T1000 (cell line): ENCODE data around the gene CAND2.
A peak's percentile ranks its signal among the peaks of the same experiment; 100 is the strongest.

Source experiments
- DNase-seq: peaks from one replicate; lab custom pipeline; 2025; ENCODE audit warnings: mixed read lengths; lab: John Stamatoyannopoulos, UW

CAND2 gene

DNA sequence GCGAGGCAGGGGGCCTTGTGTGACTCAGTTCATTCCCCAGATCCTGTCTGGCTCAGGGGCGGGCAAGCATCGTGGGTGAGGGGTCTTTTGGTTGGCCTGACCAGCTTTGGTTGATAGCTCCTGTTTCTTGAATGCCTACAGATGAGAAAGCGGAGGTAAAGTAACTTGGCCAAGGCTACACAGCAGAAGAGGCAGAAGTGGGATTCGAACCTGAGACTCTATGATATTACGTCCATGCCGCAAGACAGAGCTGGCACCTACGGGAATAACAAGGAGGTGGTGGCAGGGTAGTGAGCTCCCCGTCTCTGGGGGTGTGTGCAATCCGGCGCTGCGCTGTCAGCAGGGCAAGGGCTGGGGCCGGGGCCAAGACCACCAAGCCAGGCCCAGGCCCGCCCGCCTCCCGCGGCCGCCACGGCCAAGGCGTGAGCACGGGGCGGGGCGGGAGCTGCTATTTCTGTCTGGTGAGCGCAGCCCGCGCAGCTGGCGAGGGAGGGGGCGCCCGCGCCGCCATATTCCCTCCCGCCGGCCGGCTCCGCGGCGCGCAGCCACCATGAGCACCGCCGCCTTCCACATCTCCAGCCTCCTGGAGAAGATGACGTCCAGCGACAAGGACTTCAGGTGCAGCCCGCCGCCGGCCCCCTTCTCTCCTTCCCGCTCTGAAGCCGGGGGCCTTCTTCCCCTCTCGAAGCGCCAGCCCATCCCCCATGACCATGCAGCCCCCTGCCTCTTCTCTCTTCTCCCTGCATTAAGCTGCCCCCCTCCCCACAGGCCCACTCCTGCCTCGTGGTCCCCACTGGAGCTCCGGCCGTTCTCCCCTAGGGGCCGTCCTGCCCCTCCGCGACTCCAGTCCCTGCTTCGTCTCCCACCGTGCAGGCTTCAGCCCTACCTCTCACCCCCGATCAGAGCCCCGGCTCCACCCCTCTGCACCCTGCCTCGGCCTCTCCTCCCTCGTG is at the start of gene CAND2:
TSS of gene CAND2 (plus strand) at position 510 of the 953 bp plus-strand sequence. CDS start at position 551, 41 bp downstream.
- no peak for DNase-seq

DNA sequence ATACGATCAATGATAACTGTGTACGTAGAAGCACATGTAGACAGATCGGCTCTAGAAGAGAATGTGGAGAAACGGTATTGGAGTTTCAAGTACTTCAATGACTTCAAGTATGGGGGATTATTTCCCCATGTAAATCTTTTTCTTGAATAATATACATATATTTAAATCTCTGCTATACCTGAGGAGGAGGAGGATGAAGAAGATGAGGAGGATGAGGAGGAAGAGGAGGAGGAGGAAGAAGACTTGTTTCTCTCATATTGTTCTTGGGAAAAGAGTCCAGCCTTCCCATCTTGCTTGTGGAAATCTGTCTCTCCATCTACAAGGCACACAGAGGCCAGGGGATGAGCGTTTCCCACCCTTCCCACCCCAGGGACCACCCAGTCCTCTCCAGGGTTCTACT is 48.0 kb upstream of the CAND2 start:
- no peak for DNase-seq

- DNase-seq, result peak; percentile 39
Measured at GRCh38 chr3:12750223-12750622, 46.3 kb upstream of the CAND2 start.

GRCh38 chr3:12750658-12751071 is 45.8 kb upstream of the CAND2 start:
- DNase-seq, result peak; percentile 37

- DNase-seq, result no peak
Measured at GRCh38 chr3:12751571-12751970, 44.9 kb upstream of the CAND2 start.

DNA sequence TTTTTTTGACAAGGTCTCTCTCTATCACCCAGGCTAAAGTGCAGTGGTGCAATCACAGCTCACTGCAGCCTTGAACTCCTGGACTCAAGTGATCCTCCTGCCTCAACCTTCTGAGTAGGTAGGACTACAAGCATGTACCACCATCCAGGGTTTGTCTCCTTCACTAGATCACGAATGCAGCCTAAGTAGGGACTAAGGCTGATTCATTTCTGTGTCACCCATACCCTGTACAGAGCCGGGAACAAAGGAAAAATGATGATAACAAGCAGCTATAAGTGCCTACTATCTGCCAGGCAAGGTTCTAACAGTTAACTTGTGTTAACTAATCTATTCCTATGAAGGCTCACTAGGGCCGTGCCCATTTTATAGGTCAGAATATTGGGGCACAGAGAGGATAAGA is 44.4 kb upstream of the CAND2 start:
- no peak for DNase-seq

- no peak for DNase-seq
Measured at GRCh38 chr3:12752809-12753208, 43.7 kb upstream of the CAND2 start.

DNA sequence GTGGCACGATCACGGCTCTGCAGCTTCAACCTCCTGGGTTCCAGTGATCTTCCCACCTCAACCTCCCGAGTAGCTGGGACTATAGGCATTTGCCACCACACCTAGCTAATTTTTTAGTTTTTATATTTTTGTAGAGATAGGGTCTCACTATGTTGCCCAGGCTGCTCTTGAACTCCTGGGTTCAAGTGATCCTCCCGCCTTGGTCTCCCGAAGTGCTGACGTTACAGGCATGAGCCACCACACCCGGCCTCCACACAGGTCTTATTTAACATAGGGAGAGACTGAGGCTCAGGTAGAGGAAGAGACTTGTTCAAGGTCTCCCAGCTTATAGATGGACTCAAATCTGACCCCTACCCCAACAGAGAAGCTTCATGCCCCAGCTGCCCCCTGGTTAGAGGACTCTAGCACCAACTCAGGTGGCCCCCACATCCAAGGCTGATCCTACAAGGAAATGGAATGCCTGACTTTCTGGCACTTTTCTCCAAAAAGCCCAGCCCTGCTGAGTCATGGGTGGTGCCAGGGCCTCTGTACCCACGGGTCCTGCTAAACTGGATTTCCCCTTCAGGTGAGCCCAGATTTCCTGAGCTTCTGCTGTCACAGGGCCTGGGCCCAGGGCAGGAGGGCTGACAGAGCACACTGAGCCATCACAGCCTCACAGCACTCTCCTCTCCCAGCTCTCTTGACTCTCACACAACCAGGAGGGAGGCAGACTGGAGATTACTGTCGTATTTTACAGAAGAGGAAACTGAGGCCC is 43.0 kb upstream of the CAND2 start:
- DNase-seq, result no peak

- DNase-seq, result no peak
Measured at GRCh38 chr3:12754313-12754712, 42.2 kb upstream of the CAND2 start.

DNA sequence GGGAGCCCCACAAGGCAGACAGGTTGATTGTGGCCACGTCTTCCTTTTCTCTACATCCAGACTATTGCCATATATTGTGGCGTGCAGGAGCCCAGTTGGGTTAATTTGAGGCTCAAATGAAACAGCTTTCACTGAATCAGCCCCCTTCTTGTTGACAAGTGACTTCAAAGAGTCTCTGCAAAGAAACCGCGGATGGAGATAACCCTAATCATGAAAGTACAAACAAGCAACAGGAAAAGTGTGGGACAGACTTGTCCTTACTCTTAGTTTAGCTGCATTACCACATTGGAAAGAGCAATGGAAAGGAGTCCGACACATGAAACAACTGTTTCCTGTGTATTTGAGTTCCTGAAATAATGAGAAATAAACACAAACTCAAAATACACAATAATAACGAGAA is 40.7 kb upstream of the CAND2 start:
- DNase-seq, result no peak

DNA sequence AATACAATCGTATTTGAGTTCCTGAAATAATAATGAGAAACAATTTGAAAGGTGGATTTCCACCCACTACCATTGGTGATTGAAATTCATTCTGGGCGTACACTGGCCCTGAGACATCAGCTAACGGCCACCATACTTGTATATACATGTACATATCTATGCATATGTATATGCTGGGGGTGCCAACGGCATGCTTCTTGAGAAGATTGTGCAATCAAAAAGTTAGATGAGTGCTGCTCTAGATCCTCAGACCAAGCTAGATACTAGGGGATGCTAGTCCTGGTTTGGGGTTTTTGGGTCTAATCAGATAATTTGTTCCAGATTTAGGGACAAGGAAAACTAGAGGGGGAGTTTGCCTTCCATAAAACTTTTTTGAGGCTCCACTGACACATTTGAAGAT is 40.3 kb upstream of the CAND2 start:
- no peak for DNase-seq

- DNase-seq, result no peak
Measured at GRCh38 chr3:12756635-12757034, 39.8 kb upstream of the CAND2 start.

DNA sequence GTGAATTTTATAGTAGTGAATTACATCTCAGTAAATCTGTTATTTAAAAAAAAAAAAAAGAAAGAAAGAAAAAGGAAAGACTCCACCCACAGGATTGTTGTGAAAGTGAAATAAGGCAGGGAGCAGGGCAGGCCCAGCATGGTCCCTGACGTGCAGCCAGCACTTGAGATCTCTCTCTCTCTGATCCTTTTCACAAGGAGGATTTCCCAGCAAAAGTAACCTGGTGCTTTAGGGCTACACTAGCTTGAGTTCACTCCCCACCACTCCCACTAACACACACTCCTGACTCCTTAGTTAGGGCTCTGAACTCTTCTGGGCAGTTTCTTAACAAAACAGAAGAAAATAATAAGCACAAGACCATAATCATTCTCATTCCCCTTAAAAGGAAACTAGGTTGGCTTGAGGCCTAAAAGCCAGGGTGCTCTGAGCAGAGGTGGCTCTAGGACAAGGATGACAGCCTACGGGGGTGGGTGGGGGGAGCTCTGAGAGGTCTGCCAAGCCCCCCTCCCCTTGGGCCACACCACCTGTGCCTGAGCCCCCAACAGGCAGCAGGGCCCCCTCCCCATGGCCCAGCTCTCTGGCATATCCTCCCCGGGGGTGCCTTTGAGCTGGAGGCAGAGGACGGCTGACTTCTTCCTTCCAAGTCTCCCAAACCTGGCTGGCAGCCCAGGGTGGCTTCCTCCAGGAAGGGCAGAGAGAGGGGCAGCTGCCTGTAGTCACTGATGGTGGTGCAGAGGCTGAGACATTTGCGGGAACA is 38.3 kb upstream of the CAND2 start:
- DNase-seq, result no peak

- peak; percentile 43 for DNase-seq
Measured at GRCh38 chr3:12759097-12759679, 37.3 kb upstream of the CAND2 start, which contains the start of gene TMEM40. TMEM40 (minus strand) TSS chr3:12759259; CDS start chr3:12749832, 9,427 bp downstream.

GRCh38 chr3:12759693-12760565 is 36.6 kb upstream of the CAND2 start:
- DNase-seq, result no peak

DNA sequence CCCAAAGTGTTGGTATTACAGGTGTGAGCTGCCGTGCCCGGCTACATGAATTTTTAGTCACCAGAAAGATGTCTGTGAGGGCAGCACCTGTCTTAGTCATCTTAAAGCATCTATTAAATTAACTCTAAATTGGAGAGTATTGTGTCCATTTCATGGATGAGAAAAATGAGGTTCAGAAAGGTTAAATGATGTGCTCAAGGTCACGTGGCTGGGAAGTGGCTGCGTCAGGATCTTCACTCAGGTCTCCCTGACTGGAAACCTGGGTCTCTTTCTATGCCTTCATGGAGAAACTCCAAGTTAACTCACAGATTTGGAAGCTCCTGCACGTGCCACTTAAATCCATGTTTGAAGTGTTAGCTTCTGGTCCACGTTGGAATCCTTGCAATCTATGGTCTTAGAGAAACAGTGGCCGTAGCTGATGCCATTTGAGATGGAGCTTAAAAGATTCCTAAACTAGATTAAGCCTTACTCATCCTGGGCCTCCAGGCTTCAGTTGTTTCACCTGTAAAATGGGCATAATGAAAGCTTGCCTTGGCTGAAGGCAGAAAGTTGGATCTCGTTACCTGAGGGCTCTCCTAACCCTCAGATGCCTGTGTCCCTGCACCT is 32.2 kb upstream of the CAND2 start:
- no peak for DNase-seq

GRCh38 chr3:12766541-12766940 is 29.9 kb upstream of the CAND2 start:
- no peak for DNase-seq

DNA sequence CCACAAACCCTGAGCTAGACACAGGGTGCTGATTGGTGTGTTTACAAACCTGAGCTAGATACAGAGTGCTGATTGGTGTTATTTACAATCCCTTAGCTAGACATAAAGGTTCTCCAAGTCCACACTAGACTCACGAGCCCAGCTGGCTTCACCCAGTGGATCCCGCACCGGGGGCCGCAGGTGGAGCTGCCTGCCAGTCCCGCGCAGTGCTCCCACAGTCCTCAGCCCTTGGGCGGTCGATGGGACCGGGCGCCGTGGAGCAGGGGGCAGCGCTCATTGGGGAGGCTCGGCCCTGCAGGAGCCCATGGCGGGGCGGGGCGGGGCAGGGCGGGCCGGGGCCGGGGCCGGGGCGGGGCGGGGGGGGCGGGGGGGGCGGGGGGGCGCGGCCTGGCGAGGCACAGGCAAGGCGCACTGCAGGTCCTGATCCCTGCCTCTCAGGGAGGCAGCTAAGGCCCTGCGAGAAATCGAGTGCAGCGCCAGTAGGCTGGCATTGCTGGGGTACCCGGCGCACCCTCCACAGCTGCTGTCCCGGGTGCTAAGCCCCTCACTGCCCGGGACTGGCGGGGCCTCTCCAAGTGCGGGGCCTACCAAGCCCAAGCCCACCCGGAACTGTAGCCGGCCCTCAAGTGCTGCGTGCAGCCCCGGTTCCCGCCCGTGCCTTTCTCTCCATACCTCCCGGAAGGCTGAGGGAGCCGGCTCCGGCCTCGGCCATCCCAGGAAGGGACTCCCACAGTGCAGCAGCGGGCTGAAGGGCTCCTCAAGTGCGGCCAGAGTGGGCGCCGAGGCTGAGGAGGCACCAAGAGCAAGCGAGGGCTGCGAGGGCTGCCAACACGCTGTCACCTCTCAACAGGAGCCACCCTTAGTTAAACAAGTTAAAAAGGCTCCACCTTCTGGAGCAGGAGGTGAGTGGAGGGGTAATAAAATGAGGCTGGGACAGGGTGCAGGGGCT is 27.6 kb upstream of the CAND2 start:
- no peak for DNase-seq

GRCh38 chr3:12769761-12770160 is 26.7 kb upstream of the CAND2 start:
- no peak for DNase-seq
